ENCODE measurements around the gene TUT1. TPM values are rescaled to one million over a fixed set of nuclear protein-coding genes. Genes with fewer than 3 reads are reported as not detected.

Gene TUT1
- total RNA-seq, 6 experiments from 2014 or later = 14.6 to 18.0 (median 16.9) TPM

GRCh38 chr11:62536301-62536957, 54.9 kb downstream of the TUT1 start:
- no peaks in the 10 kb centered on the region for H3K9me3 Mint-ChIP-seq
- H3K4me3 Mint-ChIP-seq = peak overlapping the region; percentile 28; the same call in 1 of the 2 replicates
- H3K4me1 Mint-ChIP-seq (ENCODE audit: low read depth) = peaks cover 52% of the 10 kb centered on the region
- H3K27ac Mint-ChIP-seq = peak overlapping the region; percentile 61
- TF ChIP-seq, protein P1, sequence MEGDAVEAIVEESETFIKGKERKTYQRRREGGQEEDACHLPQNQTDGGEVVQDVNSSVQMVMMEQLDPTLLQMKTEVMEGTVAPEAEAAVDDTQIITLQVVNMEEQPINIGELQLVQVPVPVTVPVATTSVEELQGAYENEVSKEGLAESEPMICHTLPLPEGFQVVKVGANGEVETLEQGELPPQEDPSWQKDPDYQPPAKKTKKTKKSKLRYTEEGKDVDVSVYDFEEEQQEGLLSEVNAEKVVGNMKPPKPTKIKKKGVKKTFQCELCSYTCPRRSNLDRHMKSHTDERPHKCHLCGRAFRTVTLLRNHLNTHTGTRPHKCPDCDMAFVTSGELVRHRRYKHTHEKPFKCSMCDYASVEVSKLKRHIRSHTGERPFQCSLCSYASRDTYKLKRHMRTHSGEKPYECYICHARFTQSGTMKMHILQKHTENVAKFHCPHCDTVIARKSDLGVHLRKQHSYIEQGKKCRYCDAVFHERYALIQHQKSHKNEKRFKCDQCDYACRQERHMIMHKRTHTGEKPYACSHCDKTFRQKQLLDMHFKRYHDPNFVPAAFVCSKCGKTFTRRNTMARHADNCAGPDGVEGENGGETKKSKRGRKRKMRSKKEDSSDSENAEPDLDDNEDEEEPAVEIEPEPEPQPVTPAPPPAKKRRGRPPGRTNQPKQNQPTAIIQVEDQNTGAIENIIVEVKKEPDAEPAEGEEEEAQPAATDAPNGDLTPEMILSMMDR (IDR thresholded peaks at IDR 0.05) = no peak
- peaks cover 20% of the 10 kb centered on the region for H3K27me3 Mint-ChIP-seq (ENCODE audit: insufficient read depth)
- H3K36me3 Mint-ChIP-seq (ENCODE audit: low read depth) = peaks cover 44% of the 10 kb centered on the region
- DNase-seq = no peak

- Mint-ChIP-seq H3K36me3 (ENCODE audit: low read depth) (peaks cover 46% of the 10 kb centered on the region), H3K4me1 (ENCODE audit: low read depth) (peaks cover 46% of the 10 kb centered on the region)
- DNase-seq = no peak
Measured at GRCh38 chr11:62535802-62536201, 55.5 kb downstream of the TUT1 start.

GRCh38 chr11:62534779-62535545, 56.4 kb downstream of the TUT1 start:
- Mint-ChIP-seq H3K27ac (peak overlapping the region; percentile 63), H3K4me3 (no peak overlapping the region), H3K27me3 (ENCODE audit: insufficient read depth) (peaks cover 20% of the 10 kb centered on the region), H3K36me3 (ENCODE audit: low read depth) (peaks cover 55% of the 10 kb centered on the region), H3K4me1 (ENCODE audit: low read depth) (peaks cover 37% of the 10 kb centered on the region), H3K9me3 (no peaks in the 10 kb centered on the region)
- TF ChIP-seq, protein P1 (IDR thresholded peaks at IDR 0.05) = no peak
- DNase-seq = no peak

More at GRCh38 chr11:62535802-62536201, 55.5 kb downstream of the TUT1 start:
- H3K27ac Mint-ChIP-seq = no peak overlapping the region; the same call in 1 of the 2 replicates
- TF ChIP-seq, protein P1 (IDR thresholded peaks at IDR 0.05) = no peak
- H3K9me3 Mint-ChIP-seq = no peaks in the 10 kb centered on the region
- H3K4me3 Mint-ChIP-seq = no peak overlapping the region
- H3K27me3 Mint-ChIP-seq (ENCODE audit: insufficient read depth) = peaks cover 20% of the 10 kb centered on the region

DNA sequence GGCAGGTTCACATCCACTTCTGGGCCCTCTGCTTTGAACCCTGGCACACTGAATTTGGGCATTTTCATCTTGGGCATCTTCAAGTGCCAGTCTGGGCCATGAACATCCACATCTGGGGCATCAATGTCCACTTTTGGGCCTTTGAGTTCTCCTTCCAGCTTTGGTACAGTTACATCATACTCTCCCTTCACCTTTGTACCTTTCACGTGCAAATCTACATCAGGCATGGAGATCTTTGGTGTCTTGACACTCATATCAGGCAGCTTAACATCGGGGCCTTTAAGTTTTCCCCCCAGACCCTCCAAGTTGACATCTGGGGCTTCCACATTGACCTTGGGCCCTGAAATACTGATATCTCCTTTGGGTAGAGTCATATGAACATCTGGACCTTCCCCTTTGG, 59.2 kb downstream of the TUT1 start:
- peaks cover 21% of the 10 kb centered on the region for H3K27me3 Mint-ChIP-seq (ENCODE audit: insufficient read depth)
- H3K9me3 Mint-ChIP-seq = no peaks in the 10 kb centered on the region
- peaks cover 78% of the 10 kb centered on the region for H3K36me3 Mint-ChIP-seq (ENCODE audit: low read depth)
- TF ChIP-seq, protein P1 (IDR thresholded peaks at IDR 0.05) = no peak
- H3K27ac Mint-ChIP-seq = no peak overlapping the region; the same call in 1 of the 2 replicates
- H3K4me3 Mint-ChIP-seq = no peak overlapping the region
- no peak for DNase-seq
- peaks cover 13% of the 10 kb centered on the region for H3K4me1 Mint-ChIP-seq (ENCODE audit: low read depth)

Small RNA genes lying within 50 kb of the gene (microRNA-seq; reads per million reads assigned to microRNA genes)
- gene MIR6747 = 3.1 reads per million

Other genes with a start within 250 kb of the TUT1 start
- not detected for gene SCGB1A1, start 172.5 kb downstream of the TUT1 start, total RNA-seq (2021; fragmentation: NEBNext Ultra II Directional; extraction: Animal tissue kit (Norgen Biotek cat#: 25700))
- gene AHNAK, start 44.7 kb downstream of the TUT1 start, total RNA-seq (2021; fragmentation: NEBNext Ultra II Directional; extraction: Animal tissue kit (Norgen Biotek cat#: 25700)) = 100 to 1,000 TPM; 426 to 589 (median 452) TPM
- gene EEF1G, start 17.6 kb downstream of the TUT1 start, total RNA-seq (2021; fragmentation: NEBNext Ultra II Directional; extraction: Animal tissue kit (Norgen Biotek cat#: 25700)) = 1,000 to 10,000 TPM; 1,302 to 1,474 (median 1,327) TPM
- 100 to 1,000 TPM in 2 of 6 experiments, 10 to 100 TPM in 4; 89.6 to 106 (median 95.8) TPM for gene MTA2, start 10.3 kb upstream of the TUT1 start, total RNA-seq (2021; fragmentation: NEBNext Ultra II Directional; extraction: Animal tissue kit (Norgen Biotek cat#: 25700))
- gene EML3, start 21.3 kb upstream of the TUT1 start, total RNA-seq (2021; fragmentation: NEBNext Ultra II Directional; extraction: Animal tissue kit (Norgen Biotek cat#: 25700)) = 10 to 100 TPM; 32.5 to 39.6 (median 36.4) TPM
- gene ROM1, start 21.7 kb upstream of the TUT1 start, total RNA-seq (2021; fragmentation: NEBNext Ultra II Directional; extraction: Animal tissue kit (Norgen Biotek cat#: 25700)) = 1 to 10 TPM; 2.3 to 4.8 (median 3.2) TPM
- 10 to 100 TPM; 57.9 to 93.2 (median 63.0) TPM for gene B3GAT3, start 30.5 kb upstream of the TUT1 start, total RNA-seq (2021; fragmentation: NEBNext Ultra II Directional; extraction: Animal tissue kit (Norgen Biotek cat#: 25700))
- gene GANAB, start 55.1 kb upstream of the TUT1 start, total RNA-seq (2021; fragmentation: NEBNext Ultra II Directional; extraction: Animal tissue kit (Norgen Biotek cat#: 25700)) = 100 to 1,000 TPM; 331 to 450 (median 416) TPM
- 10 to 100 TPM; 19.1 to 26.6 (median 23.3) TPM for gene INTS5, start 61.8 kb upstream of the TUT1 start, total RNA-seq (2021; fragmentation: NEBNext Ultra II Directional; extraction: Animal tissue kit (Norgen Biotek cat#: 25700))
- gene C11orf98, start 73.7 kb upstream of the TUT1 start, total RNA-seq (2021; fragmentation: NEBNext Ultra II Directional; extraction: Animal tissue kit (Norgen Biotek cat#: 25700)) = 10 to 100 TPM; 56.1 to 74.6 (median 64.8) TPM
- 10 to 100 TPM; 12.3 to 23.6 (median 17.2) TPM for gene CSKMT, start 73.8 kb upstream of the TUT1 start, total RNA-seq (2021; fragmentation: NEBNext Ultra II Directional; extraction: Animal tissue kit (Norgen Biotek cat#: 25700))
- 10 to 100 TPM in 5 of 6 experiments, 1 to 10 TPM in 1; 9.8 to 14.2 (median 11.3) TPM for gene UQCC3, start 80.2 kb upstream of the TUT1 start, total RNA-seq (2021; fragmentation: NEBNext Ultra II Directional; extraction: Animal tissue kit (Norgen Biotek cat#: 25700))
- 1 to 10 TPM; 2.8 to 4.5 (median 3.7) TPM for gene LBHD1, start 80.7 kb upstream of the TUT1 start, total RNA-seq (2021; fragmentation: NEBNext Ultra II Directional; extraction: Animal tissue kit (Norgen Biotek cat#: 25700))
- 100 to 1,000 TPM in 3 of 6 experiments, 10 to 100 TPM in 3; 85.2 to 114 (median 96.5) TPM for gene UBXN1, start 87.5 kb upstream of the TUT1 start, total RNA-seq (2021; fragmentation: NEBNext Ultra II Directional; extraction: Animal tissue kit (Norgen Biotek cat#: 25700))
- 1 to 10 TPM; 1.2 to 4.0 (median 1.4) TPM for gene LRRN4CL, start 98.0 kb upstream of the TUT1 start, total RNA-seq (2021; fragmentation: NEBNext Ultra II Directional; extraction: Animal tissue kit (Norgen Biotek cat#: 25700))
- gene BSCL2, start 115.9 kb upstream of the TUT1 start, total RNA-seq (2021; fragmentation: NEBNext Ultra II Directional; extraction: Animal tissue kit (Norgen Biotek cat#: 25700)) = 10 to 100 TPM; 50.7 to 67.4 (median 56.8) TPM
- not detected for gene GNG3, start 116.2 kb upstream of the TUT1 start, total RNA-seq (2021; fragmentation: NEBNext Ultra II Directional; extraction: Animal tissue kit (Norgen Biotek cat#: 25700))
- gene HNRNPUL2, start 135.9 kb upstream of the TUT1 start, total RNA-seq (2021; fragmentation: NEBNext Ultra II Directional; extraction: Animal tissue kit (Norgen Biotek cat#: 25700)) = 10 to 100 TPM; 34.5 to 44.6 (median 41.6) TPM
- gene TTC9C, start 137.0 kb upstream of the TUT1 start, total RNA-seq (2021; fragmentation: NEBNext Ultra II Directional; extraction: Animal tissue kit (Norgen Biotek cat#: 25700)) = 10 to 100 TPM; 46.2 to 52.7 (median 50.0) TPM
- 10 to 100 TPM in 1 of 6 experiments, 1 to 10 TPM in 5; 7.9 to 10.8 (median 8.9) TPM for gene ZBTB3, start 162.6 kb upstream of the TUT1 start, total RNA-seq (2021; fragmentation: NEBNext Ultra II Directional; extraction: Animal tissue kit (Norgen Biotek cat#: 25700))
- 10 to 100 TPM; 77.6 to 83.8 (median 81.4) TPM for gene POLR2G, start 170.1 kb upstream of the TUT1 start, total RNA-seq (2021; fragmentation: NEBNext Ultra II Directional; extraction: Animal tissue kit (Norgen Biotek cat#: 25700))
- 10 to 100 TPM in 5 of 6 experiments, 1 to 10 TPM in 1; 9.9 to 12.7 (median 10.6) TPM for gene TAF6L, start 179.9 kb upstream of the TUT1 start, total RNA-seq (2021; fragmentation: NEBNext Ultra II Directional; extraction: Animal tissue kit (Norgen Biotek cat#: 25700))
- gene TMEM179B, start 195.9 kb upstream of the TUT1 start, total RNA-seq (2021; fragmentation: NEBNext Ultra II Directional; extraction: Animal tissue kit (Norgen Biotek cat#: 25700)) = 10 to 100 TPM; 47.2 to 66.3 (median 52.7) TPM
- gene TMEM223, start 200.5 kb upstream of the TUT1 start, total RNA-seq (2021; fragmentation: NEBNext Ultra II Directional; extraction: Animal tissue kit (Norgen Biotek cat#: 25700)) = 10 to 100 TPM; 12.8 to 15.0 (median 13.6) TPM
- gene NXF1, start 213.9 kb upstream of the TUT1 start, total RNA-seq (2021; fragmentation: NEBNext Ultra II Directional; extraction: Animal tissue kit (Norgen Biotek cat#: 25700)) = 10 to 100 TPM; 51.5 to 57.7 (median 55.0) TPM
- gene STX5, start 240.5 kb upstream of the TUT1 start, total RNA-seq (2021; fragmentation: NEBNext Ultra II Directional; extraction: Animal tissue kit (Norgen Biotek cat#: 25700)) = 10 to 100 TPM; 41.4 to 54.6 (median 47.8) TPM
- not detected for gene TEX54, start 241.3 kb upstream of the TUT1 start, total RNA-seq (2021; fragmentation: NEBNext Ultra II Directional; extraction: Animal tissue kit (Norgen Biotek cat#: 25700))
- gene WDR74, start 248.1 kb upstream of the TUT1 start, total RNA-seq (2021; fragmentation: NEBNext Ultra II Directional; extraction: Animal tissue kit (Norgen Biotek cat#: 25700)) = 10 to 100 TPM; 37.4 to 49.2 (median 41.0) TPM